Ovary (tissue), 9 donors: ENCODE data around the gene TBC1D16. TPM values are rescaled to one million over a fixed set of nuclear protein-coding genes. Genes with fewer than 3 reads are reported as not detected.
A peak's percentile ranks its signal among the peaks of the same experiment; 100 is the strongest.

Source experiments
- DNase-seq, 5 donors: peaks; one replicate each; pipeline ENCODE4 v3.0.0-alpha.2; 2019 to 2020
- H3K27ac ChIP-seq, 2 donors: fragments of 200-600 bp; one replicate each; pipeline versions ENCODE4 v1.5.1 to v1.8.0; 2019 to 2022
- H3K27me3 ChIP-seq: fragments of 200-600 bp; one replicate; pipeline ENCODE4 v1.8.0; 2022
- H3K36me3 ChIP-seq: fragments of 200-600 bp; sonication (generic); one replicate; pipeline ENCODE4 v1.5.1; 2019
- H3K4me1 ChIP-seq: one replicate; pipeline ENCODE4 v1.8.1; 2013; ENCODE audit warnings: mild to moderate bottlenecking, moderate library complexity; ENCODE audit not compliant: insufficient read depth
- H3K4me3 ChIP-seq: fragments of 200-600 bp; sonication (generic); one replicate; pipeline ENCODE4 v1.5.1; 2017
- H3K9me3 ChIP-seq, 2 donors: fragments of 200-600 bp in 1 of 2; sonication (generic) in 1 of 2; one replicate each; pipeline versions ENCODE4 v1.5.1 to v1.8.1; 2013 to 2019; ENCODE audit warnings: mild to moderate bottlenecking in 1 of 2, moderate library complexity in 1 of 2
- CTCF ChIP-seq, 3 donors: fragments of 450-650 bp in 2 of 3; fragments of 200-600 bp in 1 of 3; IDR thresholded peaks; one replicate each; pipeline versions ENCODE4 v1.5.1 to v1.8.0; 2016 to 2022; ENCODE audit warnings: antibody characterized with exemption in 3 of 3, mild to moderate bottlenecking in 1 of 3
- EP300 ChIP-seq: sonication (generic); formaldehyde crosslinking; IDR thresholded peaks from one replicate; pipeline ENCODE4 v1.6.1; 2017; ENCODE audit warnings: antibody characterized with exemption
- POLR2A ChIP-seq: fragments of 450-650 bp; IDR thresholded peaks from one replicate; pipeline ENCODE4 v1.6.1; 2017; ENCODE audit warnings: antibody characterized with exemption, mild to moderate bottlenecking, moderate library complexity
- WGBS, 3 donors: extraction: QIAGEN DNeasy Blood & Tissue Kit in 1 of 3; methylation state at CpG; one replicate each; pipeline versions ENCODE4 v1.1.5 to v1.1.7; 2013 to 2017; 5-methylcytosine and 5-hydroxymethylcytosine counted together
- intact Hi-C, 4 donors: fragments of 100-400 bp; cut with DNase I; formaldehyde crosslinking; loops; one replicate each; pipeline versions ENCODE4 v1.11.0 to v1.15.1; 2022 to 2023
- polyA plus RNA-seq, 2 donors: library from polyadenylated mRNA; stranded (reverse); fragments of 200-250 nt in 1 of 2; fragments of 350-450 nt in 1 of 2; fragmentation: Illumina TruSeq in 1 of 2; extraction: RNeasy Lipid Tissue Mini Kit (QIAGEN cat#74804) in 1 of 2; gene quantifications; one replicate each; pipeline ENCODE4 v1.2.3, GENCODE V29; 2013 to 2014
- total RNA-seq, 7 donors: library from RNA; depleted of rRNA in 2 of 7; stranded (reverse); fragments of >200 nt in 2 of 7; fragmentation: NEBNext Ultra II Directional in 3 of 7; extraction: Animal tissue kit (Norgen Biotek cat#: 25700) in 3 of 7; gene quantifications; one replicate each; pipeline versions ENCODE4 v1.1.0 to v1.2.4, GENCODE V29; 2016 to 2023
- donor health status: DM: no; HTN: no; CAD: no; lungs with moderate emphysema.
- donor health status: DM: no; HTN: no; CAD: no.
- donor health status: Bipolar disorder and iron deficiency.
- donor health status: DM: yes; HTN: yes; CAD: no.
- donor health status: DM: no; HTN: no; CAD: no.
- donor health status: DM: yes; HTN: yes; CAD: no.

Gene TBC1D16
- total and polyA plus RNA-seq, 9 donors = 9.3 to 40.5 (median 27.1) TPM

GRCh38 chr17:79947351-79948031 is 88.2 kb downstream of the TBC1D16 start:
- H3K36me3 ChIP-seq = no peaks in the 10 kb centered on the region
- WGBS, 3 donors = 89 to 94% (median 91%) methylated on average over 30 to 31 of the region's 31 CpGs
- intact Hi-C loops = loop anchor here in 1 of 4 donors (5.0 kb wide), 1 partner anchor 40 kb away; no protein-coding TSS in a partner anchor
- H3K27ac ChIP-seq = no peak overlapping the region
- no peak overlapping the region for H3K4me3 ChIP-seq
- H3K4me1 ChIP-seq = peaks cover 15% of the 10 kb centered on the region
- H3K27me3 ChIP-seq = no peaks in the 10 kb centered on the region
- no peaks in the 10 kb centered on the region for H3K9me3 ChIP-seq
- peak in 3 of 5 donors; percentile 24 to 34 (median 26) for DNase-seq
- TF ChIP-seq POLR2A (no peak), EP300 (no peak), CTCF (IDR thresholded peaks at IDR 0.05) (no peak)

- Histone ChIP-seq H3K27me3 (no peaks in the 10 kb centered on the region), H3K36me3 (no peaks in the 10 kb centered on the region), H3K27ac (no peak overlapping the region), H3K4me1 (peaks cover 12% of the 10 kb centered on the region), H3K4me3 (no peak overlapping the region), H3K9me3 (no peaks in the 10 kb centered on the region)
- intact Hi-C loops = loop anchor here in 1 of 4 donors (5.0 kb wide), 1 partner anchor 41 kb away; no protein-coding TSS in a partner anchor
- TF ChIP-seq POLR2A = no peak
- TF ChIP-seq CTCF (IDR thresholded peaks at IDR 0.05) = no peak
- TF ChIP-seq EP300 = no peak
- WGBS, 3 donors = 93 to 94% (median 93%) methylated on average over 25 of the region's 25 CpGs
- DNase-seq = peak in 2 of 5 donors; percentile 17 to 20
These were observed 89.1 kb downstream of the TBC1D16 start for GRCh38 chr17:79946352-79947231.

- Histone ChIP-seq H3K4me1 (peaks cover 9% of the 10 kb centered on the region), H3K4me3 (no peak overlapping the region), H3K27me3 (no peaks in the 10 kb centered on the region), H3K27ac (no peak overlapping the region), H3K9me3 (no peaks in the 10 kb centered on the region), H3K36me3 (no peaks in the 10 kb centered on the region)
- intact Hi-C loops = loop anchor here in 1 of 4 donors (5.0 kb wide), 1 partner anchor 42 kb away; no protein-coding TSS in a partner anchor
- TF ChIP-seq POLR2A = no peak
- no peak for TF ChIP-seq CTCF (IDR thresholded peaks at IDR 0.05)
- TF ChIP-seq EP300 = no peak
- DNase-seq = peak in 4 of 5 donors; percentile 18 to 31 (median 22)
- WGBS, 3 donors = 91 to 93% (median 93%) methylated on average over 24 to 25 of the region's 25 CpGs
These were observed 89.9 kb downstream of the TBC1D16 start for GRCh38 chr17:79945591-79946255.

- intact Hi-C loops = loop anchor here in 2 of 4 donors (5.0 kb wide), 1 partner anchor 42 kb away; no protein-coding TSS in a partner anchor
- Histone ChIP-seq H3K4me3 (no peak overlapping the region), H3K4me1 (peaks cover 9% of the 10 kb centered on the region), H3K27me3 (no peaks in the 10 kb centered on the region), H3K27ac (no peak overlapping the region), H3K9me3 (no peaks in the 10 kb centered on the region), H3K36me3 (no peaks in the 10 kb centered on the region)
- peak in 4 of 5 donors; percentile 10 to 37 (median 28) for DNase-seq
- WGBS, 3 donors = 95 to 97% (median 96%) methylated on average over 31 of the region's 31 CpGs
- TF ChIP-seq POLR2A = no peak
- TF ChIP-seq CTCF (IDR thresholded peaks at IDR 0.05) = no peak
- TF ChIP-seq EP300 = no peak
These were observed 90.8 kb downstream of the TBC1D16 start for GRCh38 chr17:79944821-79945391.
